CD4-positive, alpha-beta T cell treated with Interleukin-17A for 4 hours (primary cell): ENCODE measurements around the gene SPEF2.
A peak's percentile ranks its signal among the peaks of the same experiment; 100 is the strongest.

ENCODE experiments used
- DNase-seq: peaks from one replicate; pipeline ENCODE4 v3.0.0-alpha.2; 2020; ENCODE audit warnings: mixed read lengths

Gene SPEF2

GRCh38 chr5:35789732-35790456, 172.2 kb downstream of the SPEF2 start:
- DNase-seq = no peak

DNA sequence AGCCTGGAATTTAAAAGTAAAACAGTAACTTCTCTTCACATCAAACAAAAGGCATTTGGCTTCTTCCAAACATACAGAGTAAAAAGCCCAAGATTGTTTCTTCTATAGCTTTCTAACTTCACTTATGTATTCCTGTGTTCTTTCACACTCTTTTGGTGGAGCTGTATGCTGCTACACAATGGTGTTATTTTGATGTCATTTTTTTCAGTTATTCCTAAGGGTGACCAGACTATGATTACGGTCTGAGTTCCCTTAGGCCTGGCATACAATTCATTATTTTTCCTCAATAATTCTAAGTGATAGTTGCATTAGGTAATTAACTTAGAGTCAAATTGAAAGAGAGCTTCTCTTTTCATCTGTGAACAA, 172.8 kb downstream of the SPEF2 start:
- no peak for DNase-seq

DNA sequence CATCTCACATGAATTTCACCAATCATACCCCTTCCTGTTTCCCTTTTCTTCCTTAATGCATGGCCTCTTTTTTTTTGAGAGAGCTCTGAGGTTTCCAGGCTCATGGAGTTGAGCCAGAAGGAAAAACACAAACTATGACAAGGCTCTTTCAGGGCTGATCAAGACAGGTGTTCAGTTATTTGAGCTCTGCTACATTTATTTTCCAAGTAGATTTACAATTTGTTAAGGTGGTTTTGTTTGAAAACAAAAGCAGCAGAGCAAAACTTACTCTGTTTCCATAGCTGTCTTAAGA, 176.6 kb downstream of the SPEF2 start:
- no peak for DNase-seq

- no peak for DNase-seq
These were observed 177.2 kb downstream of the SPEF2 start for GRCh38 chr5:35794684-35795375.

GRCh38 chr5:35799181-35799580, 181.5 kb downstream of the SPEF2 start:
- no peak for DNase-seq

DNA sequence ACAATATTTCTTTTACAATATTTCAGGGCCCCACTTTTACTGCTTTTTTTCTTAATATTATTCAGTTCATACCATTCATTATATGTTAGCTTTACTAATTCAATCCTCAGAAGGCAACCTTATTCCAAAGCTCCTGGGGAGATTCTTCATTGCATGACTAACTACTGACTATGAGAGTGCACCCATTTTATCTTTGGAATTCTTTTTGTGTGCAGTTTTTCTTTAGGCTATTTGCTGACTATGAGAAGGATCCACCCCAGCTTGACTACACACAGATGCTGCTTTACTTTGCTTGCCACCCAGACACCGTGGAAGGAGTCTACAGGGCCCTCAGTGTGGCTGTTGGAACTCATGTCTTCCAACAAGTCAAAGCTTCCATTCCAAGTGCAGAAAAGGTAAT, 182.1 kb downstream of the SPEF2 start:
- DNase-seq = no peak

GRCh38 chr5:35803191-35803651, 185.6 kb downstream of the SPEF2 start:
- DNase-seq = peak; percentile 57

DNA sequence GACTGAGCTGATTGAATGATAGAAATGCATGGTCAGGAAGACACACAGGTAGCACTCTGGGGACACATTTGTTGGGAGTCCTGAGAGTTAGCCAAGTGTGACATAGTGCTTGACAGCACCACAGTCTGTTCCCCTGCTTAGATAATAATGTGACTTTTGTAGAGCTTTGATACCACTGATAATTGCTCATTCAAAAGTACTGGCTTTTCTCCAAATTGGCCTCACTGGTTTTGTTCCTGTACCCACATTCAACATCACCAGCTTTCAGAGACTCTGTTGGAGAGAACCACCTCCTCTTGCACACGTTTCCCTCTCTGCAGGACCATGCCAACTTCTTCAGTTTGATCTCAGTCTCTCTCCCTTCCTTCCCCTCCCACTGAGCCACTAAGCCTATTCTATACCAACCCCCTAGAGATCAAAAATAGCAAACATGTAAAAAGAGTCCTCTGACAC, 186.6 kb downstream of the SPEF2 start:
- no peak for DNase-seq

- no peak for DNase-seq
These were observed 187.2 kb downstream of the SPEF2 start for GRCh38 chr5:35804841-35805240.

DNA sequence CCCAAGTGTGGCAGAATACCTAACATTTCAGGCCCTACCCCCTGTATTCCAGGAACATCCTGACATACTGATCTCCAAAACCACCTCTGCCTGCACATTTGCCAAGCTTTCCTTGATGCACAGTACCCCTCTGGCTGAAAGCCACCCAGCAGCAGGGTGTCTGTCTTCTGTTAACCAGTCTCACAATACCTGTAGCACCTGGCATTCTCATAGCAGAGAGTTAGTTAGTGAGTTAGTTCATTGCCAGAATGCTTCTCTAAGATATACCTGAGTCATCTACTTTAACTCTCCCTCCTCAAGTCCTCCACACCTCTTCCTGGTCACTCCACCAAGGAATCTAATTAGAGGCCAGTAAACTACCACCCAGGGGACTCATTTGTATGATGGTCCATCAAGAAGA, 192.9 kb downstream of the SPEF2 start:
- DNase-seq = peak; percentile 44

- DNase-seq = peak; percentile 55
These were observed 193.6 kb downstream of the SPEF2 start for GRCh38 chr5:35811108-35811741.

DNA sequence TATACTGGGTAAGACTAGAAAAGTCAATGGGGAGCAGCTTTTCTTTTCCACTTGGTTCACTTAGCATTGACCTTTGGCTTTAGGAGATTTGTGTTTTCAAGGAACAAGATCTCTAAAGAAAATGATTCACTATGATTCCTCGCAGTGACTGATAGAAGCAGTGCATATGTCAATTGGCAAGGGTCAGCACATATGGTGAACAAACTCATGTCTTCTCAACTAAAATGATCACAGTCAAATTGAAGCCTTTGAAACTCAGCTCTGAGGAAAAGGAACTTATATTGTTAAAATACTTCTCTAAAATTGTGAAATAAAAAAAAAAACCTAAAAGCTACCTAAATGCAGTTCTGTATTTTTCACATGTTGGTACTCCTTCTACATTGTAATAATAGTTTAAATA, 195.9 kb downstream of the SPEF2 start:
- DNase-seq = no peak

- peak; percentile 56 for DNase-seq
These were observed 197.7 kb downstream of the SPEF2 start for GRCh38 chr5:35815089-35815936.

GRCh38 chr5:35816881-35817521, 199.3 kb downstream of the SPEF2 start:
- DNase-seq = peak; percentile 49

- DNase-seq = no peak
These were observed 201.4 kb downstream of the SPEF2 start for GRCh38 chr5:35819026-35819425.

DNA sequence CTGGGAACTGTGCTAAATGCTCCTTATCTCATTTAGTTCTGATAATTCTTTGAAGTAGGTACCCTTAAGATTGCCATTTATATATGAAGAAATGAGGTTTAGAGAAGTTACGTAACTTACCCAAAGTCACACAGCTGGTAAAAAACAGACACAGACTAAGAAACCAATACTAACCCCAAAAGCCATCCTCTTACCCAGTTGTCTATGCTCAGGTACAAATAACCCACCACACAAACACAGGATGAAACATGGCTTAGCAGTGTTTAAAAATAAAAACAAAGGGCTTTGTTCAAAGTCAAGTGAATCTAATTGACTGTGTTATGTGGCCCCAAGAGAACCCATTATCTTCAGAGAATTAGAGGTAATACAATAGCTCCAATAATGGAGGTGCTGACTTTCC, 202.0 kb downstream of the SPEF2 start:
- DNase-seq = no peak

GRCh38 chr5:35820735-35821134, 203.1 kb downstream of the SPEF2 start:
- no peak for DNase-seq

DNA sequence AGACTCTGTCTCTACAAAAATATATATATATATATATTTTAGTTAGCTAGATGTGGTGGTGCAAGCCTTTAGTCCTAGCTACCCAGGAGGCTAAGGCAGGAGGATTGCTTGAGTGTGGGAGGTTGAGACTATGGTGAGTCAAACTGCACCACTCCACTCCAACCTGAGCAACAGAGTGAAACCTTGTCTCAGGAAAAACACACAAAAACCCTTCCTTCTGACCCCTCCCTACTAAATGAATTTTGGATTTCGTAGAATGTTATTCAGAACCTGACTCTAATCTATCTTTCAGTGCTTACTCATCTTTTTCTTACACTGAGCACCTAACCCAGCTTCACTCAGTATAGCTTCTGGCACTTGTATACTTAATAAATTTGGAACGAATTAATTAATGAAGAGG, 203.8 kb downstream of the SPEF2 start:
- peak; percentile 38 for DNase-seq

- peak; percentile 75 for DNase-seq
These were observed 204.8 kb downstream of the SPEF2 start for GRCh38 chr5:35822511-35822910.

GRCh38 chr5:35823347-35824098, 205.9 kb downstream of the SPEF2 start:
- DNase-seq = peak; percentile 46

- DNase-seq = no peak
These were observed 208.4 kb downstream of the SPEF2 start for GRCh38 chr5:35826056-35826455.

GRCh38 chr5:35826554-35826953, 208.9 kb downstream of the SPEF2 start:
- peak; percentile 38 for DNase-seq
